GM21423 (cell line): ENCODE data around the gene SHANK2.

Experiments used
- ATAC-seq: cut with Tn5 transposase; IDR thresholded peaks from one replicate; pipeline ENCODE4 v1.9.1; 2021; ENCODE audit warnings: mild to moderate bottlenecking, moderate library complexity; ENCODE audit not compliant: unreplicated experiment

Gene SHANK2

DNA sequence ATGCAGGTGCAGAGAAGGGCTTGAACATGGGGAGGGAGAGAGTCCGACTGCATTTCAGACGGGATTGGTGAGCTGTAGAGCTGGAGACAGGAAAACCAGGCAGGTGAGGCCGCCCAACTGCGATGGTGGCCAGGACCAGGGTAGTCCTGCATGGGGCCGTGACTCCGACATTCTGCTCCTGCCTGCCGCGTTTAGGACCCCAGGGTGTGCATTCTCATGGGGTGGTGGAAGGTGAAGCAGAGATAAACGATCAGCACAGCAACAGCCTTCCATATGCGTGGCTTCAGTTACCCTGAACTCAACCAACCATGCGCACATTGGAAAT is 29.3 kb downstream of the SHANK2 start:
- no peak for ATAC-seq

DNA sequence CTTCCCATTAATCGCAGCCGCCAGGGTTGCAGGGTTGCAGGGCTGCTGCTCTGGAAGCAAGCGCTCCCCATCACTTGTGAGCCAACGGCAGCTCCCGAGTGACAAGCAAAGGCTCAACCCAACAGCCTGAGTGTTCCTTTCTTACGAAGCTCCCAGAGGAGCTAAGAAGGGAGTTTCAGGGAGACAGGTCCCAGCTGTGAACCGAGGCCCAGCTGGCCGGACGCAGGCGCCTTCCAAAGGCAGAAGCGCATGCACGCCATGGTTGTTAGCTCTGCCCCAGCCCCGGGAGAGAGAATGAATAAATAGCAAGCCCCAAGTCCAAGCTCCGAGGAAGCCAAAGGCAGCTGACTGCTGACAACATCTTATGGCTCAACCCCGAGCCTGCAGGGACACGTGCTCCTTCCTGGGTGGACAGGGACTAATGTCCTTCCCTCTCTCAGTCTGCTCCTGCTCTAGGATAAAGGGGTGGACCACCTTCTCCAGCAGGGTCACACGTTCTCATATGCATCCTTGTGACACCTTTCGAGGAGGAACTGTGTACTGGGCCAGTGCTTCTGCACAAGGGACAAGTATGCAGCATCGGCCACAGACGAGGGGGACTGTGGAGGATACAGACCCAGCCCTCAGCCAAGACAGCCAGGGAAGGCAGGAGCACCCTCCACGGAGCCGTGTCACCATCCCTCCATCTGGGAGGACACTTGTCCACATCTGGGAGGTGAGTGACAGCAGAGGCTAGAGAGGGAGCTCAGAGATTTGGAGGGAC is 29.9 kb downstream of the SHANK2 start:
- ATAC-seq, result no peak

DNA sequence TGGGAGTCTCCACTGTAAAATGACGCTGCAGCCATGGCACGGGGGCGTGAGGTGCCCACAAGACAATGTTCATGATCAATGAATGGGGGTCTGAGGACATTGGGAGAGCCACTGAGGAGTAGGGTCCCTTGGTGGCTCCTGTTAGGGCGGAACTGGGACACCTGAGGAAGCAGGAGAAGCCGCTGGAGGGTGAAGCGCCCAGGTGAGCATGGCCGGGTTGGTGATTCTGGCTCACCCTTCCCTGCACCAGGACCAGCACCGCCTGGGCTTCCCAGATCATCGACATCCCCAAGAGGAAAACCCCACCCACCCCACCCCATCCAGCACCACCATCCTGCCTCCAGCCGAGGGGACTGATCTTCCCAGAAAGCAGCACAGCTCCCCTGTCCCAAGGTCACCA is 30.6 kb downstream of the SHANK2 start:
- no peak for ATAC-seq

DNA sequence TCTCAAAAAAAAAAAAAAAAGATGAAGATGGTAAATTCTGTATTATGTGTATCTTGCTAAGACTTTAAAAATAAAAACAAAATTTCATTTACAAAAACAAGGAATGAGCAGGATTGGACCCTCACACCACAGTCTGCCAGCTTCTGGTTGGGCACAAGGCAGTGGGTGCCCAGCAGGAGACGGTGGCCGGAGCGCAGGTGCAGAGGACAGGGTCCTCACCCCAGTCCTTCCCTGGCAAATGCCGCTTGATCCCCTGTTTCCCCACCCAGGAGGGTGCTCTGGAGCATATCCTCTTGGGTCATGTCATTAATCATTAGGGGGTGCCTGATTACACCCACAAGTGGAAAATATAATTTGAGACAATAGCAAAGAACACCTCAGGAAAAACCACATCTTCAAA is 31.2 kb downstream of the SHANK2 start:
- no peak for ATAC-seq

DNA sequence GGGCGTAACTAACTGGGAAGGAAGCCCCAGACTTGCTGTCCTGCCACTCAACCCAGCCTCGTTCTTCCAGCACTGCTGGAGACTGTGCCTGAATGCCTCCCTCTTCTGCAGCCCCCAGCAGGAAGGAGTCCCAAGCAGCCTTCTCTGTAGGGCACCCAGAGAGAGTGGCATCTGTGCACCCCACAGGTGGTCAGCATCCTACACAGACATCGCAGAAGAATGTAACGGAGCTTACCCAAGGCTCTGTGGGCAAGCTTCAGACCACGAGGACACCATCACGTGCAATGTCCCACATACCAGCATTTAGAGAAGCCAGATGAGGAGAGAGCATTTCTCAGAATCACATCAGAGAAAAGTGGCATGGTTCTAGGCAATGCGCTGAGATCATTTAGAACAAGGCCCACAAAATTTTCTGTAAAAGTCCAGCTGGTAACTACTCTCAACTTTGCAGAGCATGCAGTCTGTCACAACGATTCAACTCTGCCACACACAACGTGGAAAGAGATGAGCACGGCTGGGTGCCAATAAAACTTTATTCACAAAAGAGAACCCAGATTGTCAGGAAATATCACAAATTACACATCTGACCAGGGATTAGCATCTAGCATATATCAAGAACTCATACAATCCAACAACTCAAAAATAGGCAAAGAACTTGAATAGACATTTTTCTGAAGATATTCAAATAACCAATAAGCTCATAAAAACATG is 33.4 kb downstream of the SHANK2 start:
- ATAC-seq, result no peak

DNA sequence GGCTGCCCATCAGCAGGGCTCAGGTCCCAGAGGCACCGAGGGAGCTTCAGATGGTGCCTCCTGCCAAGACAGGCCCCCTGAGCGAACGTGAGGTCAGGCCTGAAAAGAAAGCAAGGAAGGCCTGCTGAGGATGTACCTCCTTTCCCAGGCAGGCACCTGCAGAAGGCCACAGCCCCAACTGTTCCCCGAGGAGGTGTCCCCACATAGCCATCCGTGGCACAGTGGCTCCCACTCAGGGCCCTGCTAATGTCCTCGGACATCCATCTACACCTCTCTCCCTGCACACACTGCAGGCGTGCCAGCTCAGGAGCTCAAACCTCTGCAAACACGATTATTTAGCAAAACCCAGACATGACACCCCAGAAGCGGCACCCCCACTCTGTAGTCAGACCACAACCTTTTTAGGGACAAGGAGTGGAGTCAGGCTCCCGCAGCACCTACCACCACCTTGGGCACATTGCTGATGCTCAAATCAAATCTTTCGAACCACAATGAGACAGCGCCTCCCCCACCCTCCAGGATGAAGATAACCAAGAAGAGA is 36.9 kb downstream of the SHANK2 start:
- no peak for ATAC-seq

DNA sequence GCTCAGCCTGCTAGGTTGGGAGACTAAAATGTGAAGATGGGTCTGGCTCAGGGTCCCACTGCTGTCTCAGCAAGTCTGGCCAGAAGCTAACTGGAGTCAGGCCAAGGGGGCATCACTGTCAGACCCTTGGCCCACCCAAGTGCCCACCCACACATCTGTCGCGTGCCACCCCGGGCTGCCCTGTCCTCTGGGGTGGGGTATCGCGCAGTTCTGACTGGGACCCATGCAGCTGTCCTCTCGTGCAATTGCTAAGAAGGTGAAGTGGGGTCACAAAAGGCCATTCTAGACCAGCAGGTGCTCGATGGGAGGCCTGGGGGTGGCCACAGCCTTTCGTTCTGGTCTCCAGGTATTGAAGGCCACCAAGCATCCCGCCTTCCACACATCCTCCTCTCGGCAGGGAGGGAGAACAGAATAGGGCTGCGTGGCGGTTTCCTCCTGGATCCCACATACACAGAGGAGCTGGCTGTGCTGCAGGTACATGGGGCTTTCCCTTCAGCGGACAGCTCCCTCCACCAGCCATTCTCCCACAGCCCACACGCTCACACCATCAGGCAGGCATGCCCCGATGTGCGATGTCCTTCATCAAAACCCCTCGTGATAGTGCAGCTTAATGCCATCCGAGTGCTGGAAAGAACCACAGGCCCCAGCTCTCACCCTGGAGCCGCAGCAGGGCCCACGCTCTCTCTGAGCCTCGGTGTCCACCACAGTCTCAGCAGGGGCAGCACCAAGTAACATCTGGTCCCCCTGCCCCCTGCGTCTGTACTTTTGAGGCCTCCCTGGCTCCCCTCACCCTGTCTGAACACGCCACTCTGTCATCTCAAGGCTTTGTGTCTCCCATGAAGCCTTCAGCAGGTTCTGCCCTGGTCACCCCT is 37.6 kb downstream of the SHANK2 start:
- ATAC-seq, result no peak

DNA sequence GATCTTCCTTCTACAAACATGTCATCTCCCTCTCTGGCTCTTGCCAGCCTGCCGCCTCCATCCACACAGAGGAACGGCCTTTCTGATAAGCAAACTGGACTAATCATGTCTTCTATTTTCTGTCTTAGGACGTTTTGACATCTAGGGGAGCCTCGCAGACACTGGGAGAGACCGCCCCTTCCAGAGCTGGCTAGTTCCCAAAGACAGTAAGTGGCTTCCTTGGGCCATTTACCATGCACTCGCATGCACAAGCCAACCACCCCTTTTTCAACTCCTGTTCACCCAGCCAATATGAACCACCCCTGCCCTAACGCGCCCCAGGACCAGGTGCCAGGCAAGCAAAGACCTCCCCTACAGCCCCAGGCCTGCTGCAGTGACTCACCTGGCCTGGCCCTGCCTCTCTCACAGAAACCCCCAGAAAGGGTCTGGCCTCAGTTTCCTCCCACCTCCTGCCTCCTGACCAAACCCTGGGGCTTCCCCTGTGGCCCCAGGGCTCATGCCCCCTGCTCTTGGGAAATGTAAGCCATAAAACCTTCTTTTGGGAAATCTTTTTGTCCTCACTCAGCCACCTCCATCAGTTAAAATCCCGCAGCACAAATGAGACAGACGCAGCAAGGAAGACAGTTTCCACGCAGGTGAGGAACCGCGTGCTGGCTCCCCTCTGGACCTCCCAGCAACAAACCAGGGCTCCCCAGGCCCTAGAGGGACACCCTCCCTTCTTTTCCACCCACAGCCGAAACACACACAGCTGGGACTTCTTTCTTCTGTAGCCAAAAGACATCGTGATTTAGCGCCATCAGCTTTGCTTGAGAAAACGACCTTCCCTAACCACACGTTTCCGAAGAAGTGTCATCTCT is 38.5 kb downstream of the SHANK2 start:
- ATAC-seq, result no peak

DNA sequence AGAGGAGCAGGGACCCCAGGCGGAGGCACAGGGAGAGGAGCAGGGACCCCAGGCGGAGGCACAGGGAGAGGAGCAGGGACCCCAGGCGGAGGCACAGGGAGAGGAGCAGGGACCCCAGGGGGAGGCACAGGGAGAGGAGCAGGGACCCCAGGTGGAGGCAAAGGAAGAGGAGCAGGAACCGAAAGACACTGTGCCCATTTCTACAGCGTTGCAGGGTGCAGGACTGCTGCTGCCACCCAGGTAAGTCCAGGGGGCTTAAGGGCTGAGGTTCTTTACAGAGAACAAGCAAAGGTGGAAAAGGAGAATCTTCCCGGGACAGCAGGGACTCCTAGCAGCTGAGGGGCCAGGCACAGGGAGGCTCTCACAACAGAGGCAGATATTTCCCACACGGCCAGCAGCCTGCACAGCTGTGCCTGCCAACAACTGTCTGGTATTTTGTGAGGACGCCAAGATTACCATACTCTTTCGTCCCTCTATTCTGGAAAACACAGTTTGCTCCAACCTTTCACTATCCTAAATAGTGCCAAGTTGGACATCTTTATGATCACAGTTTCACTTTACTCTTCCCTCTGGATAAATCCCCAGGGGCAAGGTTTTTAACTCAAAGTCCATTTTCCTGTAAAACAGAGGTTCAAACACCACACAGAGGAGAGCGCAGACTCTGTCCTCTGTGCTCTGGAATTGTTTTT is 39.4 kb downstream of the SHANK2 start:
- ATAC-seq, result no peak

DNA sequence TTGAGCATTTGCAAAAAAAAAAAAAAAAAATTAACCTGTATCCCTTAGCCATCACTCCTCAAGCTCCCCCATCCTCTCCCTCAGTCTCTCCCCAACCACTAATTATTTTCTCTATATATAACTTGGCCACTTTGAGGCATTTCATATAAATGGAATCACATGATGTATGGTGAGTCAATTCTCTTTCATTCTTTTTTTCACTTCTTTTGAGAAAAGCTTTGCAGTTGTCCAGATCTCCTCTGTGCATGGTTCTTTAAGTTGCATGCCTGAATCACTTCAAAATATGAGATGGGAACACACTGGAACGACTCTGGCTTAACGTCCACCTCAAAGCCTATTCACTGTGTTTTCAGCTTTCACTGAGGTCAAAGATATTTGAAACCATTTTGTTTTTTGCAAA is 40.7 kb downstream of the SHANK2 start:
- ATAC-seq, result no peak

DNA sequence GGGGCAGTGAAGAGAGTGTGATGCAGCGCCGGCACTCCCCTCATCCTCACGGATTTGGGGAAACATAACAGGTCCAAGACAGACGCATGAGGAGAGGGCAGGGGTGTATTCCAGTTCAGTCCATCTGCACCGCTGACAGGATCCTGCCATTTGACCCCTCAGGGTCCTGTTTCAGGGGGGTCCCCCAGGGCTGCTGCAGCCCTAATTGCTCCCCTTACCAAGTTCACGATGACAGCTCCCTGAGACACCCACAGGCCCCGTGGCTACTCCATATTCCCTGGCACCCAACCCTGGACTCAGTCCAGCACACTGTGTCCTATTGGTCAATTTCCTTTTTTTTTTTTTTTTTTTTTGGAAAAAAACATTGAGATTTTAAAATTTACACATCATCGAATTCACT is 41.5 kb downstream of the SHANK2 start:
- no peak for ATAC-seq

DNA sequence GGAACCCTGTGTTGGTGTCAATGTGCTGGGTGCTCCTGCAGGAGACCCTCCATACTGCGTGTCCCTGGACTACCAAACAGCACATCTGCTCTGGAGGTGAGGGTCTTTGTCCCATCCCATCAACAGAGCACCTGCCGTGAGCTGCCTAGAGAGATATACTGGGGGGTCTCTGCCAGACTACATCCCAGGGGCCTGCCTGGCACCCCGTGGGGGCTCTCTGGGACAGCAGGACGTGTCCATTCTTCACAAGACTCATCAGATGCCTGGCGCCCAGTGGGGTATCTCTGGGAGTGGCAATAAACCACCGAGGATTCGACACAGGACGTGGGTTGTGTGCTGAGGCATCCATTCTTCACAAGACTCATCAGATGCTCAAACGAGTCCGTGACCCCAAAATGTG is 42.7 kb downstream of the SHANK2 start:
- no peak for ATAC-seq

DNA sequence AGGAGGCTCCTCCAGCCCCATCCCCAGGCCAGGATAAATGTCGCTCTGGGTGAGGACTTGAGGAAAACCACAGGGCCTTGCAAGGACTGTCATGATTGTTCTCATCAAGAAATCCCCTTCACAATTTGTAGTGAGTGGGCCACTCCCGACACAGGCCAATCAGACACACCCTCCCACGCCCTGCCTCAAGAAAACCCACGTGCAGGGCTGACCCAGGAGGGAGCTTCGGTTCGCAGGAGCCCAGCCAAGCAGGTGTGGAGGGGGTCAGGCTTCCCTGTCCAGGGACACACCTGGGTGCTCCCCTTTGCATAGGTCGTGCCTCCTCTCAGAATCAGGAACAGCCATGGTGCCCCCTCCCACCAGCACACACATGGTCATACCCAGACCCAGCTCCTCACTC is 43.2 kb downstream of the SHANK2 start:
- no peak for ATAC-seq

DNA sequence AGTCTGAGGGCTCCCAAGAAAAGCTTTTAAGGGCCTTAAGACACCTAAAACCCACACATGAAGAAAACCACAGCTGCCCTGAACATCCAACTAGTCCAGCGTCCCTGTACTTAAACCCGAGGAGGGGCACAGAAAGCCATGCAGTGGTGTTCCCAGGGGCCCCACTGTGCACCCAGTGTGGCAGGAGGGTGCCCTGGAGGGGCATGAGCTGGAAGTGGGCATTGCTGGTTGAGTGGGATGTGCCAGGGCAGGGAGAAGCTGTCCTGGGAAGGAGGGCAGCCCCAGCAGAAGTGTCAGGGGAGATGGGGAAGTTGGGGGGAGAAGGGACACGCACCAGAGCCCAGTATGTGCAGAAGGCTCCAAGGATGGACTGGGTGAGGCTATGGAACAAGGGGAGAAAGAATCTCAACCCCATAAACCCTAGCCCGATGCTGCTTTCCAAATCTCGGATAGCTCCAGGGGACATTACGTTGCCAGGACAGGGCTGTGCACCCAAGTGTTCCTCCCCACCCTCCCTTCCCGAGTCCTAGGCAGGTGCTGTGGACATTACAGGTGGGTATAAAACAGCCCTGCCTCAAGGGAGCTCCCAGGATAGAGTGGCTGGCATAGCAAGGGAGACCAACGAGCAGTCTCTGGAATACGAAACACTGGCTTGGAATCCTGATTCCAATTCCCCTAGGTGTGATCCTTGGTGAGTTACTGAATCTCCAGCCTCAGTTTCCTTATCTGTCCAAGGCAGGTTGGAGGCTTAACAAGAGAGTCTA is 44.2 kb downstream of the SHANK2 start:
- ATAC-seq, result no peak

DNA sequence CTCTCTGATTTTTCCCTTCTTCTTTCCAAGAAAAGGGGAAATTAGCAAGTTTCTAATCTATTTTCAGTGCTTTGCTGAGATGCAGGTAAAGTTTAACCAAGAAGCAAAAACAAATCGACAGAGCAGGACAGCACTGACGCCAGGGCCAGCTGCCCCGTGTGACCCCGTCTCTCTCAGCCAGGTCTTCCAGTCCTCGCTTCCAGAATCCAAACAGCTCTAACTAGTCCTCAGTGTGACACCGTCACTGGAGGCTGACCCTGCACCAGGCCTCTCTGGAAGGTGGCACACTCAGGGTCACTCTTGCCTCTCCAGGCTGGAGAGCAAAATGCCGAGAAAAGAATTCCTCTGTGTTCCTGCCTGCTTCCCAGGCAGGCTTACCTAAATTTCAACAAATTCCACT is 44.8 kb downstream of the SHANK2 start:
- no peak for ATAC-seq

DNA sequence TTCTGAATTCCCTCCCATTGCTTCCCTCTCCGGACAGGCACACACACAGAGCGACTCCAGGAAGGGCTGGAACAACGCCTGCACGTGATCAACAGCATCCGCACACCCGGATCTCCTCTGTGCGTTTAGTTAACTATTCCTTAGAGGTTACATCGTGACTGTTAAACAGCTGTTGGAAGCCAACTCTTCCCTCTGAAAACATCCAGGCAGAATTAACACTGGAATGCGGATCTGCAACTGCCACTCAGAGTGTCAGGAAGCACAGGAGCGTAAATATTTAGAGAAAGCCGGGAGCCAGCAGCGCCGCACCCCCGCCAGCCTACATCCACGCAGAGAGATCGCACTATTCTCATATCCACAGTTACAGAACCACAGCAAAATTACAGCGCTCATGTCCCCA is 46.2 kb downstream of the SHANK2 start:
- no peak for ATAC-seq

DNA sequence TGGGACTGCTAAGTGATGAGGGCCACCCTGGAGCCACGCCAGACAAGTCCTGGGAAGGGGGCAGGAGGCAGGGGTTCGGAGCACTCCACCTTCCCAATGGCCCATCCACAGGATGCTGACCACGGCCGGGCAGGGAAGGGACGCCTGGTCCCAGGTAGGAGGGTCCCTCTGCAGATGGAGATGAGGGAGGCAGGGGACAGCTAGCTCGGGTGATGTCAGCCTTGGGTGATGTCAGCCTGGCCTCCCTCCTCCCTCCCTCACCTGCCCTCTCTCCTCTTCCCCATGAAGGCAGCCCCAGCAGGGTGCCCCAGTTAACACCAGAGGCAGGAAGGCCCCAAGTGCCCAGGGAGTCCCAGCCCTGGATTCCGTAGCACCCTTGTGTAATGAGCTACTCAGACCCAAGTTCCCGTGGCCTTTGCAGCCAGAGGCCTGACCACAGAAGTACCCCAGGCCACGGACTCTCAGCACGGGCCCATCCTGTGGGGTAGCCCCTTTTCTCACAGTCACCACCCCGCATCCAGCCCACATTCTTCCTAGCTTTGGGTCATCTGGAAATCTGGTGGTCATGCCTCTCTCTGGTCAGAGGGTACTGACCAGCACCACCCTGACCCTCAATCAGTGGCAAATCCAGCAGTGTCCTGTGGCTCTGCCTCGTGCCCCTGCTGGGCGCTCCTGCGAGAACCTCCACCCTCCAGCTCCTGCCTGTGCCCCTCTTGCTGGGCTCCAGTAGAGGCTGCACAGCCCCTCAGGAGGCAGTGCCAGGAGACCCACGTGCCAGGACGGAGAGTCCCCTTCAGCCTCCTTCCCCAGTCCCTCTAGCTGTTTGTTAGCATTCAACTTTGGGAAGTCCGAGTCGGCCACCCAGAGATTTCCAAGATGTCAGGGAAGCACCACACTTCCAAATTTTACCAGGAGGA is 47.4 kb downstream of the SHANK2 start:
- no peak for ATAC-seq

DNA sequence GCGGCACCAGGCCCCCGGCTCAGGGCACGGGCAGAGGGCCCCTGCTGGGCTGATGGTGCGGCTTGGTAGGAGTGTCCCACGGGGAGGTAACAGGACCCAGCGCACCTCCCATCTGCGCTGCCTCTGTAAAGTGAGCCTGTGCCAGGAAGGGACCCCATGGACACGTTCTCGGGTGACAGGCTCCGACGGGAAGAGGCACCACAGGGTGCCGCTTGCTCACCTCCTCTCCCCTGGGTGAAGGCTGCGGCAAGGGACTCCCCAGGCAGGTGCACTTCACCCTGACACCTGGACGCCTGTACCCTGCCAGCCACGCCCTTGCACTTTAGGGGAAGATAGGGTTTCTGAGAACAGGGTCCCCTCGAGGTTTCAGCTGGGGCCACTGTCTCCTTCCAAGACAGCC is 48.1 kb downstream of the SHANK2 start:
- no peak for ATAC-seq
